Trophoblast cell (in vitro differentiated cells and primary cell): ENCODE data around the gene OR5T3.

Experiments used
- DNase-seq, 2 donors: peaks; one replicate each; pipeline ENCODE4 v3.0.0-alpha.2; 2016
- H2AFZ ChIP-seq: 2 replicates; pipeline ENCODE4 v1.6.1; 2013; ENCODE audit warnings: low read length, moderate library complexity, mild to moderate bottlenecking; ENCODE audit not compliant: insufficient read depth, poor library complexity
- H2AK5ac ChIP-seq: 2 replicates; pipeline ENCODE4 v1.6.1; 2013; ENCODE audit warnings: mild to moderate bottlenecking, low read length
- H2BK120ac ChIP-seq: 2 replicates; pipeline ENCODE4 v1.6.1; 2013; ENCODE audit warnings: low read length, mild to moderate bottlenecking, moderate library complexity; ENCODE audit not compliant: insufficient read depth, poor library complexity
- H2BK12ac ChIP-seq: 2 replicates; pipeline ENCODE4 v1.6.1; 2013; ENCODE audit warnings: mild to moderate bottlenecking, low read length, moderate library complexity
- H2BK5ac ChIP-seq: 2 replicates; pipeline ENCODE4 v1.6.1; 2013; ENCODE audit warnings: low read length, low read depth, moderate library complexity, mild to moderate bottlenecking; ENCODE audit not compliant: poor library complexity
- H3K14ac ChIP-seq: 2 replicates; pipeline ENCODE4 v1.6.1; 2013; ENCODE audit warnings: mild to moderate bottlenecking, low read length
- H3K18ac ChIP-seq: 2 replicates; pipeline ENCODE4 v1.6.1; 2013; ENCODE audit warnings: mild to moderate bottlenecking, low read length
- H3K23ac ChIP-seq: 2 replicates; pipeline ENCODE4 v1.6.1; 2013; ENCODE audit warnings: low read length
- H3K27ac ChIP-seq: 2 replicates; pipeline ENCODE4 v1.5.1; 2013; ENCODE audit warnings: low read depth, mild to moderate bottlenecking, inconsistent platforms, low read length, moderate library complexity
- H3K27me3 ChIP-seq: 2 replicates; pipeline ENCODE4 v1.6.1; 2013; ENCODE audit warnings: inconsistent platforms, mild to moderate bottlenecking, low read length, moderate library complexity; ENCODE audit not compliant: insufficient read depth
- H3K36me3 ChIP-seq, 2 experiments: 1 replicate in 1 of 2; 2 replicates in 1 of 2; pipeline ENCODE4 v1.6.1; 2013; ENCODE audit warnings: low read length in 2 of 2, mild to moderate bottlenecking in 2 of 2, moderate library complexity in 1 of 2; ENCODE audit not compliant: insufficient read depth in 2 of 2, control insufficient read depth in 1 of 2
- H3K4ac ChIP-seq: 2 replicates; pipeline ENCODE4 v1.6.1; 2013; ENCODE audit warnings: low read depth, mild to moderate bottlenecking, low read length, moderate library complexity
- H3K4me1 ChIP-seq, 2 experiments: 1 replicate in 1 of 2; 2 replicates in 1 of 2; pipeline ENCODE4 v1.6.1; 2013; ENCODE audit warnings: low read length in 2 of 2, mild to moderate bottlenecking in 2 of 2, moderate library complexity in 1 of 2; ENCODE audit not compliant: insufficient read depth in 2 of 2, control insufficient read depth in 1 of 2
- H3K4me2 ChIP-seq: 2 replicates; pipeline ENCODE4 v1.6.1; 2013; ENCODE audit warnings: inconsistent platforms, mild to moderate bottlenecking, low read length, moderate library complexity
- H3K4me3 ChIP-seq: 2 replicates; pipeline ENCODE4 v1.5.1; 2013; ENCODE audit warnings: mild to moderate bottlenecking, low read depth, low read length, inconsistent platforms
- H3K79me1 ChIP-seq: one replicate; pipeline ENCODE4 v1.6.1; 2013; ENCODE audit warnings: low read length
- H3K79me2 ChIP-seq: 2 replicates; pipeline ENCODE4 v1.6.1; 2013; ENCODE audit warnings: low read length, mild to moderate bottlenecking; ENCODE audit not compliant: control insufficient read depth, insufficient read depth, poor library complexity
- H3K9ac ChIP-seq: 2 replicates; pipeline ENCODE4 v1.6.1; 2013; ENCODE audit warnings: mild to moderate bottlenecking, low read length
- H3K9me3 ChIP-seq: 2 replicates; pipeline ENCODE4 v1.6.1; 2013; ENCODE audit warnings: low read depth, mild to moderate bottlenecking, control low read depth, inconsistent platforms, low read length; ENCODE audit not compliant: insufficient read depth
- H4K12ac ChIP-seq: 2 replicates; pipeline ENCODE4 v1.6.1; 2013; ENCODE audit warnings: low read depth, mild to moderate bottlenecking, low read length, moderate library complexity
- H4K8ac ChIP-seq: 2 replicates; pipeline ENCODE4 v1.6.1; 2013; ENCODE audit warnings: low read depth, mild to moderate bottlenecking, low read length, moderate library complexity
- H4K91ac ChIP-seq: one replicate; pipeline ENCODE4 v1.6.1; 2013; ENCODE audit warnings: low read depth, mild to moderate bottlenecking, low read length, moderate library complexity
- WGBS: extraction: QIAGEN DNeasy Blood & Tissue Kit; methylation state at CpG from one replicate; pipeline ENCODE4 v1.1.7; 2013; ENCODE audit warnings: missing lambda C conversion rate; ENCODE audit not compliant: insufficient read length, insufficient coverage; ENCODE audit errors: extremely low coverage; 5-methylcytosine and 5-hydroxymethylcytosine counted together

Gene OR5T3

GRCh38 chr11:56234155-56234554 lies 17.9 kb upstream of the OR5T3 start, which contains the start of gene OR5T2:
Gene OR5T2, minus strand, starts transcription at chr11:56234255. Its CDS starts 1,193 bp downstream, at chr11:56233062.
- H3K79me1 ChIP-seq, result no peaks in the 10 kb centered on the region
- WGBS, result no CpG with 5 or more reads among the region's 1 CpG
- H4K12ac ChIP-seq, result no peak within 1 kb of the TSS
- H2AK5ac ChIP-seq, result no peak within 1 kb of the TSS
- H3K4me1 ChIP-seq, result no peaks in the 10 kb centered on the region
- no peak within 1 kb of the TSS for H4K91ac ChIP-seq
- no peak within 1 kb of the TSS for H3K4ac ChIP-seq
- no peaks in the 10 kb centered on the region for H3K79me2 ChIP-seq
- H3K36me3 ChIP-seq, result no peaks in the 10 kb centered on the region
- no peak within 1 kb of the TSS for H3K27ac ChIP-seq
- no peak within 1 kb of the TSS for H2AFZ ChIP-seq
- no peak for DNase-seq
- H3K27me3 ChIP-seq, result no peaks in the 10 kb centered on the region
- H4K8ac ChIP-seq, result no peak within 1 kb of the TSS
- no peaks in the 10 kb centered on the region for H3K9me3 ChIP-seq
- no peak within 1 kb of the TSS for H2BK12ac ChIP-seq
- no peak within 1 kb of the TSS for H3K4me3 ChIP-seq
- H3K23ac ChIP-seq, result no peak within 1 kb of the TSS
- H2BK120ac ChIP-seq, result no peak within 1 kb of the TSS
- H2BK5ac ChIP-seq, result no peak within 1 kb of the TSS
- H3K4me2 ChIP-seq, result no peak within 1 kb of the TSS
- no peak within 1 kb of the TSS for H3K18ac ChIP-seq
- H3K14ac ChIP-seq, result no peak within 1 kb of the TSS
- no peak within 1 kb of the TSS for H3K9ac ChIP-seq

DNA sequence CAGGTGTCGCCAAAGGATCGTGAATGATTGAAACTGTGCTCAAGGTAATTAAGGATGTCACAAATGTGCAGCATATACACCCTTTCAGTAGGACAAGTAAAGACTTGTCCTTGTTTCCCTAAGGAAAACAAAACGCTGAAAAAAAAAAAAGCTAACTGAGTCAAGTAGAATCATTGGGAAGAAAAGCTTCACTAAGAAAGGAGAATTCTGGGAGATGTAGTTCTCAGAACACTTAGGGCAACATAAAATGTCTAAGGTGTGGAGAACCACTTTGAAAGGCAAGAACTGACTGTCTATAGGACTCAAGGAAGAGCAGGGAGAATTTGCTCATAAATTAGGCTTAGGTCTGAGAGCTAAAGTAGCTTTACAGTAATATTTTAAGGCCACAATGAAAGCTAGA lies 19.0 kb downstream of the OR5T3 start:
- no peak for DNase-seq
- Histone ChIP-seq H4K12ac (no peak overlapping the region), H3K27me3 (no peaks in the 10 kb centered on the region), H2BK5ac (no peak overlapping the region), H3K79me2 (no peaks in the 10 kb centered on the region), H3K18ac (no peak overlapping the region), H3K9me3 (no peaks in the 10 kb centered on the region), H3K14ac (no peak overlapping the region), H2AFZ (no peak overlapping the region), H3K4me2 (no peak overlapping the region), H2BK12ac (no peak overlapping the region), H4K8ac (no peak overlapping the region), H3K27ac (no peak overlapping the region), H2BK120ac (no peak overlapping the region), H3K4ac (no peak overlapping the region), H3K9ac (no peak overlapping the region), H3K4me1 (no peaks in the 10 kb centered on the region), H3K23ac (no peak overlapping the region), H3K36me3 (no peaks in the 10 kb centered on the region), H4K91ac (no peak overlapping the region), H3K4me3 (no peak overlapping the region), H3K79me1 (no peaks in the 10 kb centered on the region), H2AK5ac (no peak overlapping the region)
- WGBS, result no CpG with 5 or more reads among the region's 3 CpGs

GRCh38 chr11:56273854-56274253 lies 21.8 kb downstream of the OR5T3 start, which contains the start of gene OR5T1:
Gene OR5T1, plus strand, starts transcription at chr11:56274154. Its CDS starts 1,485 bp downstream, at chr11:56275639.
- no peak within 1 kb of the TSS for H2AK5ac ChIP-seq
- no peaks in the 10 kb centered on the region for H3K27me3 ChIP-seq
- H4K91ac ChIP-seq, result no peak within 1 kb of the TSS
- H3K4me1 ChIP-seq, result no peaks in the 10 kb centered on the region
- H3K27ac ChIP-seq, result no peak within 1 kb of the TSS
- DNase-seq, result no peak
- no peaks in the 10 kb centered on the region for H3K36me3 ChIP-seq
- H3K9ac ChIP-seq, result no peak within 1 kb of the TSS
- no peak within 1 kb of the TSS for H2BK120ac ChIP-seq
- H3K79me1 ChIP-seq, result no peaks in the 10 kb centered on the region
- H3K18ac ChIP-seq, result no peak within 1 kb of the TSS
- no peak within 1 kb of the TSS for H3K23ac ChIP-seq
- no peak within 1 kb of the TSS for H4K8ac ChIP-seq
- no peak within 1 kb of the TSS for H3K4ac ChIP-seq
- no peak within 1 kb of the TSS for H3K4me3 ChIP-seq
- H2BK12ac ChIP-seq, result no peak within 1 kb of the TSS
- H2BK5ac ChIP-seq, result no peak within 1 kb of the TSS
- H2AFZ ChIP-seq, result no peak within 1 kb of the TSS
- no peak within 1 kb of the TSS for H3K14ac ChIP-seq
- no peak within 1 kb of the TSS for H3K4me2 ChIP-seq
- no peak within 1 kb of the TSS for H4K12ac ChIP-seq
- H3K9me3 ChIP-seq, result no peaks in the 10 kb centered on the region
- no peaks in the 10 kb centered on the region for H3K79me2 ChIP-seq

DNA sequence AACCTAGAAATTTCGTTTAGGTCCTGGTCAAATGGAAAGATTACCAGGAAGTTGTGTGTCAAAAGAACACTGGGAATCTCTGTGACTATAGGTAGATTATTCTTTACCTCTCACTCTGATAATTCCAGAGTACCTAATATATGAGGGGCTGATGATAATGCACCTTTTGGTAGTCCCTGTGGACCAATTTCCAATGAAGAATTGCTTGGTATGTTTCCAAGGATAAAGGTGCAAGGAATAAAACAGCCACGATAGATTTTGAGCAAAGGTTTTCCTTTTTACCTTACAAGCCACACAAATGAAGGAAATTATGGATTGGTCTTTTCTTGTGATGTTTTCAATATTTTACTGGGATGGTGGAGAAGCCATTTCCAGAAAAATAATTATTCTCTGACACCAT lies 40.1 kb downstream of the OR5T3 start, which contains the start of gene OR8H1:
OR8H1 (minus strand) TSS at position 101 of the 400 bp plus-strand sequence. CDS start 1,192 bp downstream, outside the sequence.
- H3K4ac ChIP-seq, result no peak within 1 kb of the TSS
- no peaks in the 10 kb centered on the region for H3K9me3 ChIP-seq
- no peak within 1 kb of the TSS for H3K4me3 ChIP-seq
- no peak within 1 kb of the TSS for H2AK5ac ChIP-seq
- no peaks in the 10 kb centered on the region for H3K27me3 ChIP-seq
- no peak within 1 kb of the TSS for H3K14ac ChIP-seq
- no peak within 1 kb of the TSS for H3K4me2 ChIP-seq
- H3K23ac ChIP-seq, result no peak within 1 kb of the TSS
- no peak within 1 kb of the TSS for H4K12ac ChIP-seq
- H2BK5ac ChIP-seq, result no peak within 1 kb of the TSS
- no peak within 1 kb of the TSS for H3K9ac ChIP-seq
- no peak within 1 kb of the TSS for H2BK120ac ChIP-seq
- H4K8ac ChIP-seq, result no peak within 1 kb of the TSS
- no peaks in the 10 kb centered on the region for H3K79me1 ChIP-seq
- no peak for DNase-seq
- no peak within 1 kb of the TSS for H3K27ac ChIP-seq
- H3K18ac ChIP-seq, result no peak within 1 kb of the TSS
- no peaks in the 10 kb centered on the region for H3K4me1 ChIP-seq
- H4K91ac ChIP-seq, result no peak within 1 kb of the TSS
- no CpG with 5 or more reads among the region's 2 CpGs for WGBS
- H2AFZ ChIP-seq, result no peak within 1 kb of the TSS
- H3K36me3 ChIP-seq, result no peaks in the 10 kb centered on the region
- no peaks in the 10 kb centered on the region for H3K79me2 ChIP-seq
- H2BK12ac ChIP-seq, result no peak within 1 kb of the TSS
